ENCODE data around the gene RPH3AL. TPM values are rescaled to one million over a fixed set of nuclear protein-coding genes. Genes with fewer than 3 reads are reported as not detected.

RPH3AL gene
- total RNA-seq, 6 experiments from 2014 or later: 17.6 to 74.0 (median 25.7) TPM

DNA sequence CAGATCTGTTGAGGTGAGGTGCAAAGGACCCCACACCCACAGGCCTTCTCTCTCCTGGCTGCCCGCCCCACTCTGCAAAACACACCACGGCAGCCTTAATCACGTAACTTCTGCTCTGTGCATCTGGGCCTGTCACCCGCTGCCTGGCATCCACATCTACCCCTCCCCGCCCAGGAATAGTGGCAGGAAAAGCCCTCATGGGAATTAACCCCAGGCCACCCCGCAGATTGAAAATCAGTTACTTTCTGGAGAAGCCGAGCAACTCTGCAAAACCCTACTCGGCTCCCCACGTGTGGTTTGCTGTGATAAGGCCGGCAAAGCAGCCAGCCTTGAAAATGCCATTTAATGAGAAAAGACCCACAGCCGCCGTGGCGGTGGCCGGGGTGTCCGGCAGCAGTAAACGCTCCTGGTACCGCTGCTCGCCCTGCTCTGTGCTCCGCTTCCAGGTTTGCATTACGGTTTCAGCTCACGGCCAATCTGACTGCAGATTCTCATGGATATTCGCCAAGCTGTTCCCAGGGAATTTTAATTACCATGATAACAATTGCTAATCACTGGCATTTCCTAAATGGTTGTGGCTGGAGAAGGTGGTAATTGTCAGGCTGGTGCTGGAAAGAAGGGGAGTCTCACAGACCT, 93.1 kb downstream of the RPH3AL start:
- ATAC-seq (no peak), DNase-seq (peak; percentile 5 to 41 (median 27))

DNA sequence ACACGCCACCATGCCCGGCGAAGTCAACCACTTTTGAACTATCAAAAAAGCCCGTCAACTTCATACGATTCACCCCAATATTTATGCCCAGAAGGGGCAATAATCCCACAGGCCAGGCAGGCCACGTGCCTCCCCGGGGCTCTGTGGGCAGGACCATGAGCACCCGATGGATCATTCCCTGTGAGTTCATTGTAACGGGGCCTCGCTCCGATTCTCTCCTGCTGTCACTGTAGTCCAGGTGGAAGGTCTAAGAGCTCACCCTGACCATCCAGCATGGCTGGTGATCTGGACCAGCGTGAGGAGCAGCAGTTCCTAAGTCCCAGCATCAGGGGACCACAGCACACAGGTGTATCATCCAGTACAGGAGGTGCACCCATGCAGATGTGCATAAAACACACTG, 93.7 kb downstream of the RPH3AL start:
- WGBS (ENCODE audit: insufficient coverage, low coverage, low lambda C conversion rate, missing lambda C conversion rate): 93% methylated on average over 3 of the region's 12 CpGs
- peak; percentile 5 to 41 (median 23) for DNase-seq
- intact Hi-C loops (cut with DNase I): no loop called here

More for the DNA sequence above, 93.1 kb downstream of the RPH3AL start:
- Histone ChIP-seq H3K36me3 (peaks cover 0 to 7% (median 2%) of the 10 kb centered on the region in 4 donors), H3K27me3 (no peaks in the 10 kb centered on the region), H3K4me3 (no peak overlapping the region), H3K27ac (no peak overlapping the region), H3K9me3 (no peaks in the 10 kb centered on the region), H3K4me1 (no peaks in the 10 kb centered on the region)
- TF ChIP-seq, protein P1, sequence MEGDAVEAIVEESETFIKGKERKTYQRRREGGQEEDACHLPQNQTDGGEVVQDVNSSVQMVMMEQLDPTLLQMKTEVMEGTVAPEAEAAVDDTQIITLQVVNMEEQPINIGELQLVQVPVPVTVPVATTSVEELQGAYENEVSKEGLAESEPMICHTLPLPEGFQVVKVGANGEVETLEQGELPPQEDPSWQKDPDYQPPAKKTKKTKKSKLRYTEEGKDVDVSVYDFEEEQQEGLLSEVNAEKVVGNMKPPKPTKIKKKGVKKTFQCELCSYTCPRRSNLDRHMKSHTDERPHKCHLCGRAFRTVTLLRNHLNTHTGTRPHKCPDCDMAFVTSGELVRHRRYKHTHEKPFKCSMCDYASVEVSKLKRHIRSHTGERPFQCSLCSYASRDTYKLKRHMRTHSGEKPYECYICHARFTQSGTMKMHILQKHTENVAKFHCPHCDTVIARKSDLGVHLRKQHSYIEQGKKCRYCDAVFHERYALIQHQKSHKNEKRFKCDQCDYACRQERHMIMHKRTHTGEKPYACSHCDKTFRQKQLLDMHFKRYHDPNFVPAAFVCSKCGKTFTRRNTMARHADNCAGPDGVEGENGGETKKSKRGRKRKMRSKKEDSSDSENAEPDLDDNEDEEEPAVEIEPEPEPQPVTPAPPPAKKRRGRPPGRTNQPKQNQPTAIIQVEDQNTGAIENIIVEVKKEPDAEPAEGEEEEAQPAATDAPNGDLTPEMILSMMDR (IDR thresholded peaks at IDR 0.05): no peak
- TF ChIP-seq POLR2A (IDR thresholded peaks at IDR 0.05): no peak
- intact Hi-C loops (cut with DNase I): no loop called here
- WGBS (ENCODE audit: insufficient coverage, low coverage, low lambda C conversion rate, missing lambda C conversion rate): 66% methylated on average over 5 of the region's 22 CpGs

DNA sequence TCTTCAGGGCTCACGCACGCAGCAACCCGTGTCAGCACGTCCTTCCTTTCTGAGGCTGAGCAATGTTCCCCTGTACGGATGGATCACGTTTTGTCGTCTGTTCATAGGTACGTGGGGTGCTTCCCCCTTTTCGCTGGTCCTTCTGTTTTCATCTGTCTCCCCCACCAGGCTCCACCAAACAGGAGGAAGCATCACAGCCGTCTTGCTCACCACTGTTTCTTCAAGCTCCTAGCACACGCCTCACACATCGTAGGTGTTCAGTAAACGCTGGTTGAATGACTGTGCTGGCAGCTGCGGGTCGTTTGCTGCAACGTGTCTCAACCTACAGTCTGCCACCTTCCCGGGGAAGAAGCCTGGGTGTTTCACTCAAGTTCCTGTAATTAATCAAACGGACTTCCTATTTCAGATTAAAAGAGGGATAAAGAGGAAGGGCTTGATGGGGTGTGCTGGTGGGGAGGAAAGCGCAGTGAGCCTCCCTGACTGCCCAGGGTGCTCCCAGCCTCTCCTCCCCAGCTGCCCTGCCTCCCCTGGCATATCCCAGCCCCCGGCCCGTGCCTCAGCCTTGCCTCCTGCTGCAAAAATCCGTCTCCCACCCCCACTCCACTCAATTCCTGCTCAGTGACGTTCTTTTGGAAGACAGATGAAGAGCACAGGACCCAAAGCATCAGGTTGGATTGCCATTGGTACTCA, 94.4 kb downstream of the RPH3AL start:
- DNase-seq: peak; percentile 8 to 35 (median 34)
- no peaks in the 10 kb centered on the region for H3K9me3 ChIP-seq
- peaks cover 0 to under 1% (median 0%) of the 10 kb centered on the region in 4 donors for H3K36me3 ChIP-seq
- H3K27me3 ChIP-seq: no peaks in the 10 kb centered on the region
- H3K4me3 ChIP-seq: no peak overlapping the region
- no peak overlapping the region for H3K27ac ChIP-seq
- no peak for TF ChIP-seq POLR2A (IDR thresholded peaks at IDR 0.05)
- TF ChIP-seq, protein P1 (IDR thresholded peaks at IDR 0.05): no peak
- intact Hi-C loops (cut with DNase I): no loop called here
- 58% methylated on average over 20 of the region's 23 CpGs for WGBS (ENCODE audit: insufficient coverage, low coverage, low lambda C conversion rate, missing lambda C conversion rate)
- ATAC-seq: peak in 3 of 4 donors; percentile 20 to 46 (median 33)
- no peaks in the 10 kb centered on the region for H3K4me1 ChIP-seq

More for the DNA sequence above, 93.7 kb downstream of the RPH3AL start:
- no peak for ATAC-seq
- no peak overlapping the region for H3K4me3 ChIP-seq
- no peak overlapping the region for H3K27ac ChIP-seq
- peaks cover 0 to 6% (median 2%) of the 10 kb centered on the region in 4 donors for H3K36me3 ChIP-seq
- H3K4me1 ChIP-seq: no peaks in the 10 kb centered on the region
- no peaks in the 10 kb centered on the region for H3K9me3 ChIP-seq
- no peaks in the 10 kb centered on the region for H3K27me3 ChIP-seq
- TF ChIP-seq, protein P1 (IDR thresholded peaks at IDR 0.05): no peak
- no peak for TF ChIP-seq POLR2A (IDR thresholded peaks at IDR 0.05)

DNA sequence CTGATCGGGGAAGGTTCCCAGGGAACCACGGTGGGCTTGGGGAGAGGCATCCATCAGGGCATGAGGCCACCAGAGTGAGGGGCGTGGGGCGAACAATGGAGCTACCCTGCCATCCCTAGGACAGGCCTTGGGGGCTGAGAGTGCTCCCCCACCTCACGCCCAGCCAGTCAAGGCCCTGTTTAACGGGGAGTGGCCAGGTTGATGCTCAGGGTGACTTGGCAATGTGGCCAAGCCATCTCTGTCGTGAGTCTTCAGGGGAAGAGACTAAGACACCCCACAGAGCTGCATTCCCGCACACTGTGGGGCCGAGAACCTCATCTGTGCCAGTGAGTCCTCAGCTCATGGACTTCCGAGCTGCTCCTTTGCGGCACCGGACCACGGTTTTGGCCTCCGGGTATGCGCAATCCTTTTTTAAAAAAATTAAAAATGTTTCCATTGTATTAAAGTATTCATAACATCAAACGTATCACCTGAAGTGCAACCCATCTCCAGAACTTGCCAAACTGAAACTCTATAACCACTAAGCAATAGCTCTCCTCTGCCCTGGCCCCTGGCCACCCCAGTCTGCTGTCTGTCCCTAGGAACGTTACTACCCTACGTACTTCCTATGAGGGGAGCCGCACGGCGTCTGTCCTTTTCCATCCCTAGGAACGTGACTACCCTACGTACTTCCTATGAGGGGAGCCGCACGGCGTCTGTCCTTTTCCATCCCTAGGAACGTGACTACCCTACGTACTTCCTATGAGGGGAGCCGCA, 99.3 kb downstream of the RPH3AL start:
- no peaks in the 10 kb centered on the region for H3K36me3 ChIP-seq
- no peak overlapping the region for H3K4me3 ChIP-seq
- intact Hi-C loops (cut with DNase I): no loop called here
- TF ChIP-seq, protein P1 (IDR thresholded peaks at IDR 0.05): no peak
- no peak for TF ChIP-seq POLR2A (IDR thresholded peaks at IDR 0.05)
- H3K4me1 ChIP-seq: peaks cover 0 to 10% (median 3%) of the 10 kb centered on the region in 4 donors
- no peaks in the 10 kb centered on the region for H3K9me3 ChIP-seq
- no peaks in the 10 kb centered on the region for H3K27me3 ChIP-seq
- 93% methylated on average over 21 of the region's 29 CpGs for WGBS (ENCODE audit: insufficient coverage, low coverage, low lambda C conversion rate, missing lambda C conversion rate)
- H3K27ac ChIP-seq: no peak overlapping the region
- DNase-seq: peak; percentile 14 to 45 (median 43)
- ATAC-seq: peak in 2 of 4 donors; percentile 18 to 48

All from right lobe of liver (tissue), 6 donors.